ENCODE measurements around the gene PDGFA.

PDGFA gene

DNA sequence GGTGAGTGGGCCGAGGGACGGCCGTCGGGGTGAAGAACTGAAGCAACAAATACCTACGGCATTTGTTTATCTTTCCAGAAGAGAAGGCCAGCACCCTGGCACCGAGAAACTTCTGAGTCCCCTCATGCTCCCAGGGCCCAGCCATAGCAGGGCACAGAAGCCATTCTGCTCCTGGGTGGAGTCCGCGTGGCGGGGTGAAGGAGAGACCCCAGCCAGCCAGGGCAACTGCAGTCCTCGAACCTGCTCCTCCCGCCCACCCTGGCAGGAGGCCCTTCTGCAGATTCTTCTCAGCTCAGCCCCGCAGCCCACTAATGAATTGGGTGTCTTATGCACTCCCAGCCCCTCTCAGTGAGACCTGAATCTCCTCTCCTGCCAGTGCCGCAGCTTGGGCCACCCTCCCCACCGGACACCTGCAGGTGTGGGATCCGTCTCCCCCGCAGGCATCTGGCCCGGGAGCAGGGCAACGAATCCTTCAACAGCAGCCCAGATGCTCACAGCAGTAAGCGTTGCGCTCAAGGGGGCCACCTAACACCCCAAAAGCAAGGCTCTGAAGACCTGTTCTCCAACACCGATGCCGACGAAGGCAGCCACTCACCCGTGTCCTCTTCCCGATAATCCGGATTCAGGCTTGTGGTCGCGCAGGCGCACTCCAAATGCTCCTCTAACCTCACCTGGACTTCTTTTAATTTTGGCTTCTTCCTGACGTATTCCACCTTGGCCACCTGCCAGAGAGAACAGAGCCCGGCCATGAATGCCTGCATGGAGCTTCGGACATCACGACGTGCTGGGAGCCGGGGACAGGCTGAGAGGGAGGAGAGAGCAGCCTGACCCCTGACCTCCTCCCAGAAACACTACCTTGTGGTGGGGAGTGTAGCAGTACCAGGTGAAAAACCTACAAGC is 18.9 kb downstream of the PDGFA start:
- no peak for DNase-seq

DNA sequence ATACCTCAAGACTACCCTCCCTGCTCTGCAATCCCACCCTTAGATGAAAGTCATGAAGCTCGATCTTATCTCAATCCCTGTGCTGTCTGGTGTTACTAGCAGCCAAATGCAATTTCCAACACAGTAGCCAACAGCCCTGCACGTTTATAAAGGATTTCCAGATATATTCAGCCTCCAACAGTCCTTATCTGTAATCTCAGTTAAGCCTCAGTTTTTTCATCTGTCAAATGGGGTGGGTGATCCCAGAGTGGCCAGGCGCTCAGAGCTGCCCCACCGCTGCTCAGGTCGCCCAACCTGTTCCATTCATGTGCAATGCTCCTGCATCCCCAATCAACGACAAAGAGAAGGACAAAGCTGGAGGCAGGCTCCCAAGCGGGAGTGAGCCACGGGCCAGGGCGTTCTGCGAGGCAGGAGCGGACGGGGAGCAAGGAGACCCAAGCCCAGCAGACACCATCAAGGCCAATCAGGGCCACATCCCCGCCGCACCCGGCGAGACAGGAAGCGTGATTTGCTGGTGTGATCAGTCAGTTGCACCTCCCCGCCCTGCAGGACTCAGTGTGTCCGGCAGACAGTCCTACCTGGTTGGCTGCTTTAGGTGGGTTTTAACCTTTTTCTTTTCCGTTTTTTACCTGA is 19.7 kb downstream of the PDGFA start:
- DNase-seq = no peak

DNA sequence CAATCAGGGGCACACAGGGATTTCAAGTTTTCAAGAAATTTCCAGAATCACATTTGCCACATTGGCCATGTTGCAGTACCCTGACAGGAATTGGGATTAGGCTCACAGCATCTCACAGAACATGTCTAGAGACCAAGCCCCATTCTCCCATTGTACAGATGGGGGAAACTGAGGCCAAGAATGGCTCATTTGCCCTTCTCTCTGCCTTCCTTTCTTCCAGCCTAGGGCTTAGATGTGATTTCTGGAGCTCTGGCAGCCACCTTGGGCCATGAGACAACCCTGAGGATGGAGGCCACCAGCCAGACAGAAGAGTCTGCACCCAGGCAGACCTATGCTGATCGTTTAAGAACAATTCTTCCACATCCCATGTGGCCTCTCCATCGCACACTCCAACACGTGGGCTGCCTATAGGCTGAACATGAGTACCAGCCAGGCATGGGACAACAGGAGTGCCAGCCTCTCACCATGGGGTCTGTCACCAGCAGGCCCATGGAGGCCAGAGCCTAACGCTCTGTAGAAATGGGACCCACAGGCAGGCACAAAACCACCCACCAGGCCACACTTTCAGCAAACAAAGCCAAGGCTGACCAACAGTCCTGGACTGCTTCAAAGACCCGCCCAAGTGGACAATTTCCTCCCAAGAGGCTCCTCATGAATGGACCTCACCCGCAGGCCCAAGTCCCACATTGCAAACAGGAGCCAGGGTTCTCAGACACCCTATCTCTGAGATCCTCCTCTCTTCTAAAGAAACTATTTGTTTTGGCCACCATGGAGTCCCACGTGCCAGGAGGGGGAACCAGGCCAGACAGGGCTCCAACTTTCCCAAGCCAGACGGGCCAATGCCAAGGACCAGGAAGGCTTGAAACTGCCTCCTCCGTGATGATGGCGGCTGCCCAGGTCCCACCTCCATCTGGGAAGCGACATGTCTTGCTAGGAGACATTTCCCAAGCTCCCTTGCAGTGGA is 20.7 kb downstream of the PDGFA start:
- no peak for DNase-seq

DNA sequence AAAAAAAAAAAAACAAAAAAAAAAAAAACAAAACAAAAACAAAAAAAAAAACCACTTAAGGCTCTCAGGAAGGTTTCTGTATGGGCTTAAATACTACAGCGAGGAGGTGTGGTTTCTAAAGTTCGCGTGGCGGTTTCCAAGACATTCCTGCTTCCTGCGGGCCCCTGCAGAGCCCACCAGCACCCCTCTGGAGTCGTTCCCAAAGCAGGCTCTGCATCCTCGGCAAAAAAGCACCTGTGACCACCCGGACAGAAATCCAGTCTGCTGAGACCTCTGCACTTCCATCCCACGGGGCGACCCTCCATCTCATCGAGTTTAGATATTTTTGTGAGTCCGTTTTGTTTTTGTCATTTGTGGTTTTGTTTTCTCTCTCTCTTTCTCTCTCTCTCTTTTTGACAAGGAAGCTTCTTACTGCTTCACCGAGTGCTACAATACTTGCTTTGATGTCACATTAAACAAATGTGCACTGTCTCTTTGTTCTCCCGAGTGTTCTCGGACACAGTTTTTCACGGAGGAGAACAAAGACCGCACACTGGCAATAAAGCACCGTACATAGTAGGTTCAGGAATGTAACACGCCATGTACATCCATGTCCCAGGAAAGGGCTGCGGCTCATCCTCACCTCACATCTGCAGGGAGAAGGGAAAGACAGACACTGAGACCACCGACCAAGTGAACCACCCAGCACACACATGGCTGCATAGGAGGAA is 21.5 kb downstream of the PDGFA start:
- no peak for DNase-seq

DNA sequence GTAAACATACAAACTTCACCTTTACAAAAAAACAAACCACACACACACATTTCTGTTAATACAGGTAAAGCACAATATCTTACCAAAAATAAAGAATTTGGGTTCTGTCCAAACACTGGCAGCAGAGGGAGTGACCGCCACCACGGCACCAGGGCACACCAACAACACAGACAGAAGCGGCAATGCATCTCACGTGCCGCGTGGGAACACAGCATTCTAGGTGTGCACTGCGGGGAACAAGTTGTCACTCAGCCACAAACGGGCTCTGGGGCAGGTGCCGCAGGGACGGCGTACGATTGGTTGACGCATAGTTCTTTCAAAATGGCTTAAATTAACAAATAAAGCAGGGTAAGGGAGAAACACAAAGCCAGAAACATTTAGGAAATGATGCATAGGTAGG is 22.3 kb downstream of the PDGFA start:
- no peak for DNase-seq

DNA sequence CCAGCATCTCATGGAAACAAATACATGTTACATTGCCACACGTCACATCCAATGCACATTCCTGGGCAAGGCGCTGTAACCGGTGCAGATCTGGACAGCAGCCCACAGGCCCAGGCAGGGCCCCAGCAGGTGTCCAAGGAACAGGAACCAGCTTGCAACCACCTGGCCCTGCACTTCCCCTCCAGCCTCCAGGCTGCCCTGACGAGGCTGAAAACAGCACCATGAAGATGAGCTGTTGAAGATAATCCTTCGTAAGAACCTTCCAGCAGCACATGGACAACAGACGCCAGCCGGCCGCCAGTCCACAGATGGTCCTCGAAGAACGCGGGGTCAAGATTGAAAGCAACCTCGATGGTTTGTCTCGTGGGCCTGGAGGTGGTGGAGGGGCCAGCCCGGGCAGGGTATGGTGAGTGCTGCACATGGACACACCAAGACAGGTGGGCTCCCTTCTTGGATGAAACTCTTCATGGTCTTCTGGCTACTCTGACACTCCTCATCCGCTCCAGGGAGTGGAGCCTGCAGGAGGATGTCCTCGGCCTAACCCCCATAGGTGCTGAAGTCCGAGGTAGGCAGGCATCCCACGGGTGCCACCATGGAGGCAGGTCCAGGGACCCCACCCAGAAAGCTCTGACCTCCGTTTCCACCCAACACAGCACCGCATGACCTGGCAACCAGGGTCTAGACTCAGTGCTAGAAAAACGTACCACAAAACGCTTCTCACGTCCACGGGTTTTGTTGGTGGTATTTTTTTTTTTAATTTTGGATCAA is 22.9 kb downstream of the PDGFA start:
- no peak for DNase-seq

DNA sequence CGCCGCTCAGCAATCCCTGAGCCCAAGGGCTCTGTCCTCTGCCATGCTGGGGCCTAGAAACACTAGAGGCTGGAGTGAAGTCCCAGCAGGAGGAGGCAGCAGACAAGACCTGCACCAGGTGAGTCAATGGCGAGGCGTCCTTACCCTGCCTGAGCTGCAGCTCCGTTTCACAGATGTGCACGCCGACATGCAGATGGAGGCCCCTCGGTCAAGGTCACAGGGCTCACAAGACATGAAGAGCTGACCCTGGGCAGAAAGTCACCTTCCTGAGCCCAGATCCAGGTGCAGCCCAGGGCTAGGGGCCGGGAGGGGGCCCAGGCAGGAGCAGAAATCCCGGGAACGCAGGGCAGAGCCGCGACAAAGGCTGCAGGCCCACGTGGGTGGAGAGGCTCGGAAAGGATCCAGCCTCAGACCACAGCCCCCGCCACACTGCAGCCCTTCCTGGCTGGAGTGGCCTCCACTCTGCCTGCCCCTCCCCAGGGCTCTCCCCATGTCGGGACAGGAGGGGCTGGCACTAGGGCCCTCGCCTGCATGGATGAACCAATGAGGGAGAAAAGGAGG is 23.8 kb downstream of the PDGFA start:
- DNase-seq = no peak

DNA sequence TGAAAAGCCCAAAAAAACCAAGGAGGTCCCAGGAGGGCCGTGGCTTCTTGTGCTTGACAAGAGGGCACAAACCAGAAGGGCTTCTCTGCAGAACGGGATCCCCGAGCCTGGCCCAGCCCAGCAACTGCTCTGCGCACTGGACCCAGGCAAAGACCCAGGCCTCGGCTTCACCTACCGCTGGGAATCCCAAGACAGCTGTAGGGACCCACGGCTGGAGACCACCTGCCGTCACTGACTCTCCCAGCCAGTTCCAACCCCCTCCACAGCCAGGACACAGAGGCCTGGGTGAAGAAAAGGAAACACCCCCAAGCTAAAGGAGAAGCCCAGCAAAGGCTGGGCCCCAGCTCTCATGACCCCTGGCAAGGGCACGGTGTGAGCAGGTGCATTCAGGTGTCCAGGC is 24.3 kb downstream of the PDGFA start:
- no peak for DNase-seq

DNA sequence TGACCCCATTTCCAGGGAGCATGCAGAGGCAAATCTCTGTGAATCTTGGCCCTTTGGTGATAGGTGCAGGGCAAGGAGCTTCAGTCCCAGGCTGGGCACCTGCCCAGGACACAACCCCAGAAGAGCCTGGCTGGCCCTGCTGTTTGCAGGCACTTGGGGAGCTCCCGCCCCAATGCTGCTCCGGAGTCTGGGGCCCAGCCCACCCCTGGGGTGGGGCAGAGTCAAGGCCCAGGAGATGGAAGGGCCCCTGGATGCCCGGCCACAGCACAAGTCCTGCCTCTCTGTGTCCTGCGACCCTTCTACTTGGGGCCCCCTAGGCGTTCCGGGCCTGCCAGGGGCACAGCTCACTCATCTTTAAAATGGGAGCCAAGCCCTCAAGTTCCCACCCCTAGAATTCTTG is 24.7 kb downstream of the PDGFA start:
- DNase-seq = no peak

DNA sequence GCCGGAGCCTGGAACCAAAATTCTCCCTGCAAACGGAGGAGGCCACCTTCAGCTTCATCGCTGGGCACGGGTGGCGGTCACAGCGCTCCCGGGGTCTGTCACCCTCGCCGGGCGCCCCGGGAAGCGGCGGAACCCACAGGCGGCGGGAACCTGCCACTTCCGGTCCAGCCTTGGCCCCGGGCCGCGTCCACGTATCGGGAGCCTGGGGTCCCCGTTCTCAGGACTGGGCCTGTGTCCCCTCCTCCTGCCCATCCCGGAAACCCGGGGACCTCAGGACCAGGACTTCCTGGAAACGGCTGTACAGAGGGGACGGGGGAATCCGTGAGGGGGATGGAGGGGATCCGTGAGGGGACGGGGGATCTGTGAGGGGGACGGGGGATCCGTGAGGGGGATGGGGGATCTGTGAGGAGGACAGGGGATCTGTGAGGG is 25.4 kb downstream of the PDGFA start:
- no peak for DNase-seq

DNA sequence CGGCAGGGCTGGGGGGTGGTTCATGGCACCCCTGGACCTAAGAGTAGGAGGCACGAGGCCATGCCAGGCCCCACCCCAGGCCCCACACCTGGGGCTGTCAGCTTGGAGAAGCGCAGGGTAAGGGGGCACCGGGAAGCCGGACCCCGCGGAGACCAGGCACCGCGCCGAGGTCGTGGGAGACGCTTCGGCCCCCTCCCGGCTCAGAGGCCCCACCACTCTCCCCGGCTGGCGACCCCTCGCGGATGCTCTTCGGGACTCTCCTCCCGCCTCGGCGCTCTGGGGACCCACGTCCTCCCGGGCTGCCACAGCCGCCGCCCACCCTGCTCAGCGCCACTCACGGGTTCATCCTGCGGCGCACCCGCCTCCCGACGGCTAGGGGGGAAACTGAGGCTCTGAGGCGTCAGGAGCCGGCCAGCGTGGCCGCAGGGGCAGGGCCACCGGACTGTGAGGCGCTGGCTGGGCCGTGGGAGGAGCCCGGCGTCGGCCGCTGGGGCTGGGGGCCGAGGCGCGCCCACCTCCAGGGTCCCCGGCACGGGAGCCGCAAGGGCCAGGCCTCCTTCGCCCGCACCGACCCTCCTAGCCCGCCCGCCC is 25.9 kb downstream of the PDGFA start:
- DNase-seq = no peak

DNA sequence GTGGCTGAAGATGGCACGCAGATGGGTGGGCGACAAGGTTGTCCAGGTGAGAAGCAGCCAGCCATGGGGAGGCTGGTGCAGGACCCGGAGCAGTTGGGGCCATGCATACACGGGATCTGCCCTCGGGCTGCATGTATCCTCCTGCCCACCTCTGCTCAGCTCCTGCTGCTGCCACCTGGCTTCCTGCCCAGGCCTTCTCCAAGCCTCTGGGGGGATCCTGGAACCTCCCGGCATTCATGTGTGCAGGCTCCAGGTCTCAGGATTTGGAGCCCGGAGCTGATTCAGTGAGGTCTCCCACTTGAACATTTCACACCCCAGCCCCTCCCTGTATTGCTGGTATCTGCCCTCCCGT is 27.0 kb downstream of the PDGFA start:
- DNase-seq = no peak

DNA sequence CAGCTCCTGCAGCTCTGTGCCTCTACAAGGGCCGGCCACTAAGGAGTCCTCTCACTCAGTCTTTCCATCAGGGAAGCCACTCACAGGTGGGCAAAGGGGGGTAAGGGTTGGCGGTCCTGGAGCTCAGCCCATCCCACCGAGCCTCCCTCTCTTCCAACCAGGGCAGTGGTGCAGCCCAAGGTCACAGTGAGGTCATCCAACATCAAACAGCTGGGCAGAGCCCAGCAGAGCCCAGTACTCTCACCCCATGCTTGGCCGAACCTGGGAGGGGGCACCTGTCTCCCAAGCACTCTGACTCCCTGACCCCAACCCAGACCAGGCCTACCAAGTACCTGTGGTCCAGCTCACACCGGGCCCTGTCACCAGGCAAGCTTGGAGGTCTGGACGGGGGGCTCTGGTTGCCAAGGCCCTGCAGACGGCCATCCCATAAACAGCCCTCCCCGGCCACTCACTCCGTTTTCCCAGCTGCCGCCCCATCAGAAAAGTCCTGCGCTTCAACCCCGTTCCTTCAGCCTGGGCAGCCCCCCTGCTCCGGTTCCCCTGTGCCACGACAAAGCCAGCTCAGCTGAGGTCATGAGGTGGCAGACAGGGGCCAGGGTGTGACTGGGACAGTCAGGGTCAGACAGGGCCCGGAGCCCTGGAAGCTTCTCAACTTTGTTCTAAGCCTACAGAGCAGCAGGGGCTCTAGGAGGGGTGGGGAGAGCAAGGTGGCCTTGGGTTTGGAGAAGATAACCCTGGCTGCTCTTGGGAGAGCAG is 27.5 kb downstream of the PDGFA start:
- DNase-seq = no peak

DNA sequence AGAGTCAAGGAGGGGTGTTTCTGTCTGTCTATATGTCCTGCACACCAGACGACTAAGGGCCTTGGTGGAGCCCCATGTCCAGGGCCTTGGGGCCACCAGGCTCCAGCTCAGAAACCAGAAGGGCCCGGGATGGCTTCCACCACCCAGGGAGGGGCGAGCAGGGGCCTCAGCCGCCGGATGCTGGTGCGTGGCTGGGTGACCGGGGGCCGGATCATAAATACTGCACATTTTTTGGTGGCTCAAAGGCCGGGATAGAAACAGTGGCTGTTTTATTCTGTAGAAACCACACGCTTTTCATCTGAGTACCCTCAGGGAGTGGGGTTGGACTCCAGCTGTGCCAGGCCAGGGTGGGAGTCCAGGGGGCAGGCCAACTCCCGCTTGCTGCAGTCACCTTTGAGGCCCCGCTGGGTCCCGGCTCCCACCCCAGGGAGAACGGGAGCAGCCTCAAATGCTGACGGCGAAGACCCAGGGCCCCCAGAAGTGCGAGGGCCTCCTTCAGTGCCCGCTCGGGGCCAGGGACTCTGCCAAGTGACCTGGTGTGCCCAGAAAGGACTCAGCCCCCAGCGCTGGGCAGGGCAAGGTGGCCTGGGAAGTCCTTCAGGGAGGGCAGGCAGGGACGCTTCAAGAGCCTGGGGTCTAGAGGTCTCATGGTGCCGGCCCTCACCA is 28.2 kb downstream of the PDGFA start:
- no peak for DNase-seq

DNA sequence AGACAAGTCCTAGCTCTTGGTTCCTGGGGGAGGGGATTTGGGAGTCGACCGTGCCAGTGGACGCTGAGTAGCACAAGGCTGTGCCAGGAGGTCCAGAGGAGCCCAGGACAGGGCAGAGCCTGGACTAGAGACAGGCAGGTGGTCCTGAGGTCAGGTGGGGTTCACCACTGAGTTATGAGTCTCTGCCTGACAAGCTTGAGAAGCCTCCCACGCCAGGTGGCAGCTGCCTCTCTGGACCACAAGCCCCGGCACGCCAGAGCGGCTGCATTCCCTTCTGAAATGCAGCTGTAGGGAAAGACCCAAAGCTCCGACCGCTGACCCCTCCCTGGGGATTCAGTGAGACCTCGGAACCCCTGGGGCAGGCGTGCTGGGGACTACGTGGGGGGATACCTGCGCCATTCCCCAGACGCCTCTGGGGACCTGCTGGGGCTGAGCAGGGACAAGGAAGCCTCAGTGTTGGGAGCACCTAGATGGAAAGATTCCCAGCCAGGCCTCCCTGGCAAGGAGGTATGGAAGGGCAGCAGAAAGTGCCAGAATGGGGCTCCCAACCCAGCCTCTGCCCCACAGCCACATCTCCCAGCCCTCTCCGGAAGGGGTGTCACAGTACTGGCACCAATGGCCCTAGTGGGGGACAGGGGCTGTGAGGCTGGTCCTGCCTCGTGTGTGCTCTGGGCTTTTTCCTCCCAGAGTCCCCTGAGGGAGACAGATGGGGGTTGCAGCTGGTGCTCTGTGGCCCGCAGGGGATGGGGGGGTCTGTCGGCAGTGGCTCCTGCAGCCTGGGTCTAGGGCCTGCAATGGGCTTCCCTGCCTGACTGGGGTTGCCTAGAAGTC is 29.0 kb downstream of the PDGFA start:
- DNase-seq = no peak

DNA sequence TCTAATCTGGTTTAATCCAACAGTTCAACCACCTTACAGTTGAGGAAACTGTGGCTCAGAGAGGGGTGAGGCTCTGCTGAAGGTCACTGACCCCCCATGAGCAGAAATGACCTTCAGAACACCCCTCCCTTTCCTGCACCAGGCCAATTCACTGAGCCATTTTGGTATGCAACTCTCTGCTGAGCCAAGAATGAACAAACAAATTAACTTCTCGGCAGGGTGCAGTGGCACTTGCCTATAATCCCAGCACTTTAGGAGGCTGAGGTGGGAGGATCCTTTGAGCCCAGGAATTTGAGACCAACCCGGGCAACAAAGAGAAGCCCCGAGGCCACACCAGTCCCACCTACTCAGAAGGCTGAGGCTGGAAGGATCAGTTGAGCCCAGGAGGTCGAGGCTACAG is 29.8 kb downstream of the PDGFA start:
- no peak for DNase-seq

DNA sequence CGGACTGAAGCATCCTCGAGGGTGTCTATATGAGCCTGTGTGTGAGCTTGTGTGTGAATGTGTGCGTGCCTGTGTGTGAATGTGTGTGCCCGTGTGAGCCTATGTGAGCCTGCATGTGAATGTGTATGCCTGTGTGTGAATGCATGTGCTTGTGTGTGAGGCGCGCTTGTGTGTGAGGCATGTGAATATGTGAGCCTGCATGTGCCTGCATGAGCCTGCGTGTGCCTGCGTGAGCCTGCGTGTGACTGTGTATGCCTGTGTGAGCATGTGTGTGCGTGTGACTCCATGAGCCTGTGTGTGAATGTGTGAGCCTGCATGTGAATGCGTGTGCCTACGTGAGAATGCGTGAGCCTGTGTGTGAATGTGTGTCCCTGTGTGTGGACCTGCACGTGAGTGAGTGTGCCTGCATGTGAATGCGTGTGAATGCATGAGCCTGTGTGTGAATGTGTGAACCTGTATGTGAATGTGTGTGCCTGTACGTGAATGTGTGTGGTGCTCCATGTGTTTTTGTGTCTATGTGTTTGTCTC is 33.4 kb downstream of the PDGFA start:
- no peak for DNase-seq

DNA sequence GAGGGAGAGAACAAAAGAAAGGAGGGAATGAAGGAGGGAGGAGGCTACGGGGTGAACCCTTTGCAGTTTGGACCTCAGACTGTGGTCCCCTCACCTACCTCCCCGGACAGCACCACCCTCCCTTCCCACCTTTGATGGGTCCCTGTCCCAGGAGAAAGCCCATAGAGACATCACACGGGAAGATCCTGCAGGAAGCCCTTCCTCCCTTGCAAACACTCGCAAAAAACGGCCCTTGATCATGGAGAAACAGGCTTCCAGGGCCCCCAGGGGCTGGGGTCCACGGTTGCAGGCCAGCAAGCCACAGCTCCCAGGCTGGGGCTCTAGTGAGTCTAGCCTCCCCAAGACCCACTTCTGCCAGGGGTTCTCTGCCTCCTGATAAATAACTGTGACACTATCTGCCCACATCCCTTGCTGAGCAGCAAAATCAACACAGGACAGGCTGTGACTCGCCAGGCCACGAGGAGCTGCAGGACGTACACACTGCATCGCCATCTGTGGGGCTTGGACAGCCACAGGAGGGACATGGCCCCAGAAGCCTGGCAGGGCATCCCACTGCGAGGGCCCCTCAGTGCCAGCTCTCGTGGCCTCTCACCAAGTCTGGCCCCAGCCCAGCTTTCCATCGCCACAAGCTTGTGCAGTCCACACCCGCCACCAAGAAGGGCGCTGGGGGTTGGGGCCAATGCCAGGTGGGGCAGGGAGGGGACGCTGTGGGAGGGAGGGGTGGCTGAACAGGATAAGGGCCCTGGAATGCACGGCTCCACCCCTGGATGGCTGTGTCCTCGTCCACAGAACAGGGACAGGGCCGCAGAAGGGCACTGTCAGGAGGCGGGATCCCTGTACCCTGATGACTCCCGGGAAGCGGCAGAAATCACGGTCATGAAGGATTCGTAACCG is 34.2 kb downstream of the PDGFA start:
- DNase-seq = no peak
